BLaER1 (cell line): ENCODE results near the gene DENND1B.

Source experiments
- H3K27ac ChIP-seq: shearing (Covaris generic); formaldehyde crosslinking; 2 replicates; pipeline ENCODE4 v1.8.1; 2022
- H3K27me3 ChIP-seq: shearing (Covaris generic); formaldehyde crosslinking; 2 replicates; pipeline ENCODE4 v1.8.1; 2022
- H3K36me3 ChIP-seq: shearing (Covaris generic); formaldehyde crosslinking; 2 replicates; pipeline ENCODE4 v1.8.1; 2022
- H3K4me1 ChIP-seq: shearing (Covaris generic); formaldehyde crosslinking; 2 replicates; pipeline ENCODE4 v1.8.1; 2022
- H3K4me2 ChIP-seq: shearing (Covaris generic); formaldehyde crosslinking; 2 replicates; pipeline ENCODE4 v1.8.1; 2022
- H3K4me3 ChIP-seq: shearing (Covaris generic); formaldehyde crosslinking; 2 replicates; pipeline ENCODE4 v1.8.1; 2022
- H3K9ac ChIP-seq: shearing (Covaris generic); formaldehyde crosslinking; 2 replicates; pipeline ENCODE4 v1.8.1; 2022
- H3K9me3 ChIP-seq: shearing (Covaris generic); formaldehyde crosslinking; 2 replicates; pipeline ENCODE4 v1.8.1; 2022
- H4K20me1 ChIP-seq: shearing (Covaris generic); formaldehyde crosslinking; 2 replicates; pipeline ENCODE4 v1.8.1; 2022
- Cebpa-rat ChIP-seq: shearing (Covaris generic); IDR thresholded peaks from 2 replicates; pipeline ENCODE4 v1.8.1; 2022

DENND1B gene

GRCh38 chr1:197690074-197690473, 85.2 kb downstream of the DENND1B start:
- Histone ChIP-seq H3K27me3 (no peaks in the 10 kb centered on the region), H3K27ac (no peak overlapping the region), H3K4me1 (no peaks in the 10 kb centered on the region), H3K4me2 (no peak overlapping the region), H3K9ac (no peak overlapping the region), H3K4me3 (no peak overlapping the region), H3K36me3 (peaks cover 10% of the 10 kb centered on the region; the same call in 1 of the 2 replicates), H4K20me1 (no peaks in the 10 kb centered on the region), H3K9me3 (peaks cover 12% of the 10 kb centered on the region)
- no peak for TF ChIP-seq Cebpa-rat

GRCh38 chr1:197688233-197688632, 87.0 kb downstream of the DENND1B start:
- Histone ChIP-seq H3K4me3 (no peak overlapping the region), H4K20me1 (no peaks in the 10 kb centered on the region), H3K4me2 (no peak overlapping the region), H3K27me3 (no peaks in the 10 kb centered on the region), H3K27ac (no peak overlapping the region), H3K9ac (no peak overlapping the region), H3K36me3 (peaks cover 10% of the 10 kb centered on the region; the same call in 1 of the 2 replicates), H3K9me3 (peaks cover 12% of the 10 kb centered on the region), H3K4me1 (no peaks in the 10 kb centered on the region)
- no peak for TF ChIP-seq Cebpa-rat

- Histone ChIP-seq H4K20me1 (no peaks in the 10 kb centered on the region), H3K4me2 (no peak overlapping the region), H3K4me1 (no peaks in the 10 kb centered on the region), H3K9me3 (peaks cover 12% of the 10 kb centered on the region), H3K36me3 (peaks cover 10% of the 10 kb centered on the region; the same call in 1 of the 2 replicates), H3K9ac (no peak overlapping the region), H3K27me3 (no peaks in the 10 kb centered on the region), H3K4me3 (no peak overlapping the region), H3K27ac (no peak overlapping the region)
- TF ChIP-seq Cebpa-rat, result no peak
Observed at GRCh38 chr1:197686702-197687355, 88.5 kb downstream of the DENND1B start.

- Histone ChIP-seq H3K4me2 (no peak overlapping the region), H4K20me1 (no peaks in the 10 kb centered on the region), H3K36me3 (peaks cover 10% of the 10 kb centered on the region; the same call in 1 of the 2 replicates), H3K27me3 (no peaks in the 10 kb centered on the region), H3K9ac (no peak overlapping the region), H3K4me3 (no peak overlapping the region), H3K4me1 (no peaks in the 10 kb centered on the region), H3K27ac (no peak overlapping the region), H3K9me3 (peaks cover 12% of the 10 kb centered on the region)
- no peak for TF ChIP-seq Cebpa-rat
Observed at GRCh38 chr1:197686231-197686630, 89.0 kb downstream of the DENND1B start.

- H3K9ac ChIP-seq, result no peak overlapping the region
- no peak for TF ChIP-seq Cebpa-rat
Observed at GRCh38 chr1:197685785-197686184, 89.5 kb downstream of the DENND1B start.

GRCh38 chr1:197683895-197684553, 91.3 kb downstream of the DENND1B start:
- Histone ChIP-seq H3K9ac (no peak overlapping the region), H3K9me3 (peaks cover 10% of the 10 kb centered on the region), H3K4me1 (no peaks in the 10 kb centered on the region), H3K4me2 (no peak overlapping the region), H4K20me1 (no peaks in the 10 kb centered on the region), H3K36me3 (peaks cover 4% of the 10 kb centered on the region; the same call in 1 of the 2 replicates), H3K4me3 (no peak overlapping the region), H3K27me3 (no peaks in the 10 kb centered on the region), H3K27ac (no peak overlapping the region)
- TF ChIP-seq Cebpa-rat, result no peak

More at GRCh38 chr1:197685785-197686184, 89.5 kb downstream of the DENND1B start:
- Histone ChIP-seq H3K4me2 (no peak overlapping the region), H3K36me3 (peaks cover 10% of the 10 kb centered on the region; the same call in 1 of the 2 replicates), H3K9me3 (peaks cover 12% of the 10 kb centered on the region), H3K4me3 (no peak overlapping the region), H4K20me1 (no peaks in the 10 kb centered on the region), H3K4me1 (no peaks in the 10 kb centered on the region), H3K27ac (no peak overlapping the region), H3K27me3 (no peaks in the 10 kb centered on the region)

GRCh38 chr1:197683280-197683679, 92.0 kb downstream of the DENND1B start:
- Histone ChIP-seq H3K4me1 (no peaks in the 10 kb centered on the region), H3K4me2 (no peak overlapping the region), H3K9me3 (peaks cover 2% of the 10 kb centered on the region), H3K4me3 (no peak overlapping the region), H3K27ac (no peak overlapping the region), H4K20me1 (no peaks in the 10 kb centered on the region), H3K9ac (no peak overlapping the region), H3K36me3 (no peaks in the 10 kb centered on the region), H3K27me3 (no peaks in the 10 kb centered on the region)
- no peak for TF ChIP-seq Cebpa-rat

GRCh38 chr1:197680311-197680710, 95.0 kb downstream of the DENND1B start:
- no peaks in the 10 kb centered on the region for H3K4me1 ChIP-seq
- no peaks in the 10 kb centered on the region for H3K27me3 ChIP-seq
- H3K36me3 ChIP-seq, result no peaks in the 10 kb centered on the region
- no peak for TF ChIP-seq Cebpa-rat
- no peak overlapping the region for H3K9ac ChIP-seq
- no peaks in the 10 kb centered on the region for H3K9me3 ChIP-seq
- H4K20me1 ChIP-seq, result no peaks in the 10 kb centered on the region
- H3K4me3 ChIP-seq, result no peak overlapping the region
- H3K27ac ChIP-seq, result no peak overlapping the region
- no peak overlapping the region for H3K4me2 ChIP-seq

- Histone ChIP-seq H3K9me3 (no peaks in the 10 kb centered on the region), H3K9ac (no peak overlapping the region), H3K4me2 (no peak overlapping the region), H3K27me3 (no peaks in the 10 kb centered on the region), H3K4me1 (no peaks in the 10 kb centered on the region), H3K36me3 (no peaks in the 10 kb centered on the region), H4K20me1 (peaks cover 5% of the 10 kb centered on the region; the same call in 1 of the 2 replicates), H3K27ac (no peak overlapping the region), H3K4me3 (no peak overlapping the region)
- TF ChIP-seq Cebpa-rat, result no peak
Observed at GRCh38 chr1:197677752-197678295, 97.5 kb downstream of the DENND1B start.

- H3K9ac ChIP-seq, result no peak overlapping the region
- no peaks in the 10 kb centered on the region for H3K36me3 ChIP-seq
- no peaks in the 10 kb centered on the region for H3K27me3 ChIP-seq
- no peak overlapping the region for H3K27ac ChIP-seq
- no peak overlapping the region for H3K4me2 ChIP-seq
- no peaks in the 10 kb centered on the region for H3K4me1 ChIP-seq
- peaks cover 5% of the 10 kb centered on the region; the same call in 1 of the 2 replicates for H4K20me1 ChIP-seq
- no peak for TF ChIP-seq Cebpa-rat
- no peak overlapping the region for H3K4me3 ChIP-seq
- no peaks in the 10 kb centered on the region for H3K9me3 ChIP-seq
Observed at GRCh38 chr1:197677313-197677712, 98.0 kb downstream of the DENND1B start.
